HCT116 (cell line): Measurements from ENCODE around the gene DRAM1. TPM values are rescaled to one million over a fixed set of nuclear protein-coding genes. Genes with fewer than 3 reads are reported as not detected.

ENCODE experiments used
- ATAC-seq: fragments of 200-7000 bp; cut with Tn5 transposase; 2 replicates; pipeline ENCODE4 v1.9.1; 2020; ENCODE audit warnings: mild to moderate bottlenecking, moderate library complexity
- BruUV-seq: library from RNA; stranded (reverse); fragments of 400-500 nt; replicated peaks from 2 replicates; lab custom pipeline; 2021; lab: Mats Ljungman, UMichigan
- CTCF ChIA-PET: fragments of 300-600 bp; sonication (Branson Sonifier 250); formaldehyde crosslinking; loops from one replicate; lab custom pipeline; 2021; ENCODE audit warnings: antibody characterized with exemption; lab: Charles Lee
- POLR2A ChIA-PET: fragments of 300-600, 350-600 bp; sonication (Branson Sonifier 250); formaldehyde crosslinking; loops from one replicate; lab custom pipeline; 2021; ENCODE audit warnings: antibody characterized with exemption; lab: Charles Lee
- RAD21 ChIA-PET, 2 experiments: fragments of 300-600 bp; sonication (Branson Sonifier 250); formaldehyde crosslinking; loops; one replicate each; lab custom pipeline; 2023; ENCODE audit warnings: low total read pairs in 2 of 2; ENCODE audit not compliant: uncharacterized antibody in 2 of 2, unreplicated experiment in 2 of 2, low non-redundant PET in 1 of 2; lab: Charles Lee
- DNase-seq: peaks from one replicate; pipeline ENCODE4 v3.0.0-alpha.2; 2010; ENCODE audit warnings: low read depth, low spot score
- H2AFZ ChIP-seq: fragments of 200-600 bp; shearing (Covaris generic), sonication (generic); 2 replicates; pipeline ENCODE4 v1.6.1; 2017; ENCODE audit warnings: low read depth, mixed run types, mixed read lengths, antibody characterized with exemption, low read length; ENCODE audit not compliant: poor library complexity, severe bottlenecking
- H3K27ac ChIP-seq: 2 replicates; pipeline ENCODE4 v1.5.1; 2012; ENCODE audit warnings: low read depth, low read length
- H3K27me3 ChIP-seq: fragments of 200-600 bp; sonication (generic); 2 replicates; pipeline ENCODE4 v1.6.1; 2016; ENCODE audit warnings: mixed run types, low read length, mixed read lengths; ENCODE audit not compliant: insufficient read depth
- H3K36me3 ChIP-seq, 2 experiments: fragments of 200-500 bp in 1 of 2; fragments of 200-600 bp in 1 of 2; sonication (Bioruptor generic) in 1 of 2; sonication (generic) in 1 of 2; 2 replicates each; pipeline versions ENCODE4 v1.5.1 to v1.6.1; 2014 to 2016; ENCODE audit warnings: low read length in 2 of 2, inconsistent platforms in 1 of 2, mixed read lengths in 1 of 2, mixed run types in 1 of 2; ENCODE audit not compliant: insufficient read depth in 2 of 2, control insufficient read depth in 1 of 2
- H3K4me1 ChIP-seq, 2 experiments: fragments of 200-600 bp in 1 of 2; sonication (generic) in 1 of 2; 2 replicates each; pipeline versions ENCODE4 v1.5.1 to v1.6.1; 2012 to 2017; ENCODE audit warnings: low read length in 2 of 2, inconsistent platforms in 1 of 2, mild to moderate bottlenecking in 1 of 2, mixed read lengths in 1 of 2, mixed run types in 1 of 2, moderate library complexity in 1 of 2; ENCODE audit not compliant: insufficient read depth in 2 of 2, control insufficient read depth in 1 of 2
- H3K4me2 ChIP-seq: fragments of 200-600 bp; sonication (generic); 2 replicates; pipeline ENCODE4 v1.6.1; 2017; ENCODE audit warnings: mixed run types, low read length, mixed read lengths
- H3K4me3 ChIP-seq, 2 experiments: fragments of 200-600 bp in 1 of 2; sonication (generic) in 1 of 2; replicated peaks in 1 of 2; 2 replicates each; pipeline ENCODE4 v1.5.1; 2011 to 2016; ENCODE audit warnings: low read length in 2 of 2, control low read depth in 1 of 2, low read depth in 1 of 2, mild to moderate bottlenecking in 1 of 2, mixed read lengths in 1 of 2, mixed run types in 1 of 2
- H3K79me2 ChIP-seq: fragments of 200-600 bp; sonication (generic); 2 replicates; pipeline ENCODE4 v1.6.1; 2017; ENCODE audit warnings: mild to moderate bottlenecking, mixed run types, low read length, moderate library complexity, mixed read lengths; ENCODE audit not compliant: insufficient read depth
- H3K9ac ChIP-seq: fragments of 200-600 bp; sonication (generic); 2 replicates; pipeline ENCODE4 v1.6.1; 2016; ENCODE audit warnings: low read length, mixed read lengths
- H3K9me2 ChIP-seq: fragments of 200-600 bp; sonication (generic), shearing (Covaris generic); 2 replicates; pipeline ENCODE4 v1.6.1; 2017; ENCODE audit warnings: mixed run types, mild to moderate bottlenecking, moderate library complexity; ENCODE audit not compliant: insufficient read depth
- H3K9me3 ChIP-seq, 2 experiments: fragments of 200-500 bp in 1 of 2; fragments of 200-600 bp in 1 of 2; sonication (Bioruptor generic) in 1 of 2; sonication (generic) in 1 of 2; 2 replicates each; pipeline ENCODE4 v1.6.1; 2014 to 2017; ENCODE audit warnings: low read length in 2 of 2, mixed read lengths in 2 of 2, inconsistent platforms in 1 of 2, low read depth in 1 of 2, mild to moderate bottlenecking in 1 of 2, mixed run types in 1 of 2, moderate library complexity in 1 of 2; ENCODE audit not compliant: control insufficient read depth in 1 of 2, insufficient read depth in 1 of 2
- H4K20me1 ChIP-seq: fragments of 200-600 bp; sonication (generic), shearing (Covaris generic); 2 replicates; pipeline ENCODE4 v1.6.1; 2017; ENCODE audit warnings: mixed run types, mild to moderate bottlenecking, moderate library complexity; ENCODE audit not compliant: insufficient read depth
- EGR1 ChIP-seq: IDR thresholded peaks from 2 replicates; pipeline ENCODE4 v1.6.1; 2012; ENCODE audit warnings: low read depth
- FOSL1 ChIP-seq: IDR thresholded peaks from 2 replicates; pipeline ENCODE4 v1.6.1; 2012; ENCODE audit warnings: low read depth
- JUND ChIP-seq: IDR thresholded peaks from 2 replicates; pipeline ENCODE4 v1.6.1; 2012
- MAX ChIP-seq: IDR thresholded peaks from 2 replicates; pipeline ENCODE4 v1.6.1; 2012
- POLR2A ChIP-seq: IDR thresholded peaks from 2 replicates; pipeline ENCODE4 v1.7.0; 2011; ENCODE audit warnings: borderline replicate concordance; ENCODE audit not compliant: insufficient read depth, insufficient read length; ENCODE audit errors: extremely low read depth
- POLR2AphosphoS5 ChIP-seq: IDR thresholded peaks from 2 replicates; pipeline ENCODE4 v1.6.1; 2011; ENCODE audit warnings: mild to moderate bottlenecking, low read depth, low read length, moderate library complexity
- SIN3A ChIP-seq: IDR thresholded peaks from 2 replicates; pipeline ENCODE4 v1.6.1; 2012; ENCODE audit warnings: low read depth
- SRF ChIP-seq: IDR thresholded peaks from 2 replicates; pipeline ENCODE4 v1.6.1; 2012; ENCODE audit warnings: low read depth
- ZFX ChIP-seq: fragments of 450-650 bp; IDR thresholded peaks from 2 replicates; pipeline ENCODE4 v1.6.1; 2017
- ZNF274 ChIP-seq: fragments of 200-500 bp; sonication (Bioruptor generic); IDR thresholded peaks from 2 replicates; pipeline ENCODE4 v1.6.1; 2014; ENCODE audit warnings: mild to moderate bottlenecking, low read depth, low read length, inconsistent platforms
- intact Hi-C: fragments of 100-400 bp; cut with micrococcal nuclease; formaldehyde crosslinking; loops from 2 replicates; pipeline ENCODE4 v1.10.0; 2022
- total RNA-seq: library from RNA; stranded (reverse); gene quantifications from one replicate; pipeline ENCODE4 v1.2.1, GENCODE V29; 2021; ENCODE audit not compliant: unreplicated experiment

The DRAM1 gene
- total RNA-seq, 1 experiment from 2014 or later = 20.3 TPM

GRCh38 chr12:101935890-101936746 lies 58.7 kb downstream of the DRAM1 start:
- no peak overlapping the region for H2AFZ ChIP-seq
- RAD21 ChIA-PET = no interaction called here

DNA sequence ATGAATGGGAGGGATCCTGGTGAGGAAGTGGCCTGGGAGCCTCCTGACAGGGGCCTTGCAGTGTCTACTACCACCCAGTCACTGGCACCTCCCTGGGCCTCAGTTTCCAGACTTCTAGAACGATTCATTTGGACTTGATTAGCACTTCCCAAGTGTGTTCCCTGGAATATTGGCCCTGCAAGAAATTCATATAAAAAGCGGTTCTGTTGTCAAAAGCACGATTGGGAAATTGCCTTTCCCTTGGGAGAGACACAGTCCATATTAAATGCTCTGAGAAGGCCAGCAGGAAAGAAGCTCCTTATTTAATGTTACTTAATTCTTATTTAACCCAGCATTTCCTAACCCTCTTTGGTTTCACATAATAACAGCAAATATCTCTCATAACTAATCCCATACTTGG lies 61.9 kb downstream of the DRAM1 start:
- Histone ChIP-seq H3K27me3 (peaks cover 39% of the 10 kb centered on the region), H2AFZ (no peak overlapping the region), H3K9me3 (no peaks in the 10 kb centered on the region), H3K4me1 (no peaks in the 10 kb centered on the region), H3K79me2 (no peaks in the 10 kb centered on the region), H3K27ac (no peak overlapping the region), H3K9me2 (no peaks in the 10 kb centered on the region), H3K4me2 (no peak overlapping the region), H3K4me3 (no peak overlapping the region), H3K36me3 (no peaks in the 10 kb centered on the region), H3K9ac (no peak overlapping the region), H4K20me1 (no peaks in the 10 kb centered on the region)
- TF ChIP-seq FOSL1 (no peak), JUND (no peak), ZFX (no peak)
- no peak for ATAC-seq
- BruUV-seq = no TSS peak
- intact Hi-C loops = loop anchor here (1.0 to 2.0 kb wide), 4 partner anchors 545 to 940 kb away; no protein-coding TSS in a partner anchor
- CTCF ChIA-PET = interaction anchor here (0.6 to 2.2 kb wide), 4 partner anchors 218 to 872 kb away, joined by 3 to 12 read pairs (median 6); no protein-coding TSS in a partner anchor
- RAD21 ChIA-PET = no interaction called here
- POLR2A ChIA-PET = no interaction called here
- no peak for DNase-seq

More at GRCh38 chr12:101935890-101936746, 58.7 kb downstream of the DRAM1 start:
- Histone ChIP-seq H3K27me3 (peaks cover 42% of the 10 kb centered on the region), H3K9ac (no peak overlapping the region), H4K20me1 (no peaks in the 10 kb centered on the region), H3K36me3 (no peaks in the 10 kb centered on the region), H3K4me3 (no peak overlapping the region), H3K4me1 (no peaks in the 10 kb centered on the region), H3K79me2 (no peaks in the 10 kb centered on the region), H3K9me3 (no peaks in the 10 kb centered on the region), H3K9me2 (no peaks in the 10 kb centered on the region), H3K27ac (no peak overlapping the region), H3K4me2 (no peak overlapping the region)
- POLR2A ChIA-PET = no interaction called here
- CTCF ChIA-PET = interaction anchor here (1.0 kb wide), 1 partner anchor 767 kb away, joined by 3 read pairs; no protein-coding TSS in a partner anchor
- no peak for DNase-seq
- intact Hi-C loops = loop anchor here (2.0 kb wide), 1 partner anchor 875 kb away; no protein-coding TSS in a partner anchor
- no TSS peak for BruUV-seq
- no peak for ATAC-seq
- no peak for TF ChIP-seq SIN3A
- TF ChIP-seq POLR2AphosphoS5 = no peak
- TF ChIP-seq POLR2A = no peak
- no peak for TF ChIP-seq SRF
- TF ChIP-seq MAX = no peak
- no peak for TF ChIP-seq ZNF274
- no peak for TF ChIP-seq EGR1
